Endothelial cell of umbilical vein (primary cell): ENCODE data around the gene KCNK15. TPM values are rescaled to one million over a fixed set of nuclear protein-coding genes. Genes with fewer than 3 reads are reported as not detected.

Experiments
- BruUV-seq: library from RNA; stranded (reverse); fragments of 400-500 nt; replicated peaks from 2 replicates; lab custom pipeline; 2021; lab: Mats Ljungman, UMichigan
- CTCF ChIA-PET: fragments of 300-600, 350-600 bp; sonication (Branson Sonifier 250); formaldehyde crosslinking; loops from one replicate; lab custom pipeline; 2021; ENCODE audit warnings: antibody characterized with exemption, inconsistent platforms; lab: Charles Lee
- POLR2A ChIA-PET: fragments of 300-600, 350-600 bp; sonication (Branson Sonifier 250); formaldehyde crosslinking; loops from one replicate; lab custom pipeline; 2021; ENCODE audit warnings: antibody characterized with exemption, inconsistent platforms; lab: Charles Lee
- DNase-seq: peaks from one replicate; pipeline ENCODE4 v3.0.0-alpha.2; 2011; ENCODE audit warnings: low read depth, low spot score
- FAIRE-seq: peaks from 2 replicates; lab custom pipeline; 2011; peaks lifted over from hg19 to GRCh38; lab: Jason Lieb, UNC
- H2AFZ ChIP-seq: 2 replicates; pipeline ENCODE4 v1.6.0; 2012; ENCODE audit warnings: low read depth, low read length, control low read depth, inconsistent platforms
- H3K27ac ChIP-seq: 2 replicates; pipeline ENCODE4 v1.5.1; 2011; ENCODE audit warnings: low read depth, mild to moderate bottlenecking, control low read depth, low read length, moderate library complexity; ENCODE audit not compliant: insufficient read depth
- H3K27me3 ChIP-seq, 2 experiments: 2 replicates each; pipeline versions ENCODE4 v1.6.0 to v1.6.1; 2011; ENCODE audit warnings: low read length in 2 of 2, mixed read lengths in 1 of 2; ENCODE audit not compliant: control insufficient read depth in 2 of 2, insufficient read depth in 2 of 2
- H3K36me3 ChIP-seq, 2 experiments: 2 replicates in 1 of 2; 3 replicates in 1 of 2; pipeline ENCODE4 v1.5.1; 2011; ENCODE audit warnings: low read length in 2 of 2, mild to moderate bottlenecking in 1 of 2, moderate library complexity in 1 of 2; ENCODE audit not compliant: control insufficient read depth in 2 of 2, insufficient read depth in 2 of 2; ENCODE audit errors: extremely low read depth in 1 of 2
- H3K4me1 ChIP-seq: 3 replicates; pipeline ENCODE4 v1.5.1; 2011; ENCODE audit warnings: mild to moderate bottlenecking, low read length; ENCODE audit not compliant: control insufficient read depth, insufficient read depth; ENCODE audit errors: extremely low read depth
- H3K4me2 ChIP-seq: 2 replicates; pipeline ENCODE4 v1.6.1; 2011; ENCODE audit warnings: low read length, control low read depth, mixed read lengths; ENCODE audit not compliant: insufficient read depth
- H3K4me3 ChIP-seq, 3 experiments: fragments of 200-600 bp in 1 of 3; sonication (generic), shearing (Covaris generic) in 1 of 3; replicated peaks in 1 of 3; 2 replicates each; pipeline ENCODE4 v1.5.1; 2011 to 2016; ENCODE audit warnings: control low read depth in 3 of 3, low read length in 3 of 3, mild to moderate bottlenecking in 2 of 3, inconsistent platforms in 1 of 3, low read depth in 1 of 3, moderate library complexity in 1 of 3; ENCODE audit not compliant: insufficient read depth in 1 of 3
- H3K79me2 ChIP-seq: 2 replicates; pipeline ENCODE4 v1.6.0; 2012; ENCODE audit warnings: low read length, inconsistent platforms; ENCODE audit not compliant: control insufficient read depth, insufficient read depth
- H3K9ac ChIP-seq: replicated peaks from 2 replicates; pipeline ENCODE3; 2011; ENCODE audit warnings: low read length, control low read depth; ENCODE audit not compliant: insufficient read depth; ENCODE audit errors: extremely low read depth
- H3K9me1 ChIP-seq: replicated peaks from 3 replicates; pipeline ENCODE4 v1.6.0; 2011; ENCODE audit warnings: mild to moderate bottlenecking, low read length; ENCODE audit not compliant: control insufficient read depth, insufficient read depth; ENCODE audit errors: extremely low read depth
- H3K9me3 ChIP-seq: replicated peaks from 2 replicates; pipeline ENCODE4 v1.5.1; 2012; ENCODE audit warnings: low read length, inconsistent platforms; ENCODE audit not compliant: control insufficient read depth, insufficient read depth
- H4K20me1 ChIP-seq: replicated peaks from 2 replicates; pipeline ENCODE3; 2011; ENCODE audit warnings: mild to moderate bottlenecking, low read length; ENCODE audit not compliant: control insufficient read depth, insufficient read depth; ENCODE audit errors: extremely low read depth
- EZH2 ChIP-seq: IDR thresholded peaks from 2 replicates; pipeline ENCODE4 v1.6.1; 2012; ENCODE audit warnings: borderline replicate concordance, low read depth, mild to moderate bottlenecking, moderate library complexity, low read length, inconsistent platforms; ENCODE audit not compliant: severe bottlenecking
- FOS ChIP-seq: IDR thresholded peaks from 2 replicates; pipeline ENCODE4 v1.6.1; 2011; ENCODE audit warnings: mild to moderate bottlenecking, low read length, moderate library complexity, borderline replicate concordance; ENCODE audit not compliant: insufficient read depth
- GATA2 ChIP-seq: IDR thresholded peaks from 2 replicates; pipeline ENCODE4 v1.7.0; 2011; ENCODE audit warnings: low read depth, mild to moderate bottlenecking, moderate library complexity, mixed read lengths, low read length; ENCODE audit not compliant: insufficient read length, insufficient read depth
- JUN ChIP-seq: IDR thresholded peaks from 2 replicates; pipeline ENCODE4 v1.6.1; 2011; ENCODE audit warnings: borderline replicate concordance, low read depth; ENCODE audit not compliant: insufficient read length, insufficient read depth
- MYC ChIP-seq: IDR thresholded peaks from one replicate; pipeline ENCODE4 v1.6.1; 2011; ENCODE audit warnings: mild to moderate bottlenecking, low read depth, low read length
- POLR2A ChIP-seq: IDR thresholded peaks from 2 replicates; pipeline ENCODE4 v1.6.1; 2012; ENCODE audit warnings: low read depth, mild to moderate bottlenecking, control low read depth, low read length
- POLR2AphosphoS5 ChIP-seq: IDR thresholded peaks from 2 replicates; pipeline ENCODE4 v1.6.1; 2012; ENCODE audit warnings: low read depth, mild to moderate bottlenecking, control low read depth, low read length, moderate library complexity; ENCODE audit not compliant: insufficient read depth
- dilution Hi-C: fragments of 300-500 bp; cut with MboI; formaldehyde crosslinking; loops from one replicate; pipeline ENCODE4 v1.15.0; 2019; ENCODE audit warnings: low sequenced_read_pairs; ENCODE audit not compliant: extremely low pct_ligation_motif_present
- intact Hi-C: fragments of 100-400 bp; cut with micrococcal nuclease; formaldehyde crosslinking; loops from one replicate; pipeline ENCODE4 v1.10.0; 2022
- polyA plus RNA-seq, 4 experiments: library from polyadenylated mRNA; depleted of rRNA in 3 of 4; stranded (reverse) in 3 of 4; unstranded in 1 of 4; fragments of >200 nt; gene quantifications; 2 replicates each; pipeline versions ENCODE4 v1.2.1 to v1.2.3, GENCODE V29; 2011 to 2012; ENCODE audit warnings: missing spikeins in 1 of 4
- total RNA-seq: library from RNA; stranded (reverse); gene quantifications from 2 replicates; pipeline ENCODE4 v1.2.3, GENCODE V29; 2021
- TF ChIP-seq, protein P1 (sequence below), 2 donors: IDR thresholded peaks; 1 replicate in 1 of 2; 2 replicates in 1 of 2; pipeline ENCODE4 v1.5.1; 2011; ENCODE audit warnings: low read length in 2 of 2, mild to moderate bottlenecking in 2 of 2, moderate library complexity in 2 of 2, control low read depth in 1 of 2, inconsistent platforms in 1 of 2, low read depth in 1 of 2; ENCODE audit not compliant: insufficient read depth in 1 of 2; ENCODE audit errors: extremely low read depth in 1 of 2
- TF ChIP-seq, protein P2 (sequence below): IDR thresholded peaks from 2 replicates; pipeline ENCODE4 v1.6.1; 2011; ENCODE audit not compliant: insufficient read depth, insufficient read length

KCNK15 gene
- total and polyA plus RNA-seq, 2 donors (not counting 3 experiments of a cell fraction or from before 2014, with no cell fraction given) = 0.06 TPM; not detected in 1

DNA sequence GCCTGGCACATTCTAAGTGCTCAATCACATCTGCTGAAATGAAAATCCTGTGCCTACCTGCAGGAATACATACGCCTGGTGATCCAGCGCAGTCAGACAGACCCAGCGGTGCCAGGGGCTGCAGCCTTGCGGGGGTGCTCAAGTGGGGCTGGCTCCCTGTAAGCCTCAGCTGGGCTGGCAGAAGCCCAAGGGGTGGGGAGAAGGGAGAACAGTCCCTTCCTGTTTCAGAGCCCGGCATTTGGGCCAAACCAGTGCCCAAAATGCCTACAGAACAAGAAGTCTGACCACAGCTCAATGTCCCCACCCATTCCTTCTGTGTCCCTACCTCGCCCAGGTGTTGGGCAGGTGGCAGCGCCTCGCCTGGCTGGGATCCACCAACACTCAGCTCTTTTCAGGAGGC lies 22.6 kb downstream of the KCNK15 start:
- TF ChIP-seq POLR2A (no peak), POLR2AphosphoS5 (no peak)
- no peaks in the 10 kb centered on the region for H3K9me1 ChIP-seq
- no peak for FAIRE-seq
- dilution Hi-C loops (no loop called here), intact Hi-C loops (no loop called here)
- H4K20me1 ChIP-seq = no peaks in the 10 kb centered on the region
- no peak overlapping the region for H3K4me2 ChIP-seq
- POLR2A ChIA-PET = no interaction called here
- no TSS peak for BruUV-seq
- H3K79me2 ChIP-seq = no peaks in the 10 kb centered on the region
- CTCF ChIA-PET = interaction anchor here (1.4 kb wide), 1 partner anchor 8 kb away, joined by 5 read pairs; no protein-coding TSS in a partner anchor
- H3K36me3 ChIP-seq = no peaks in the 10 kb centered on the region
- H3K4me3 ChIP-seq = no peak overlapping the region
- no peak overlapping the region for H3K27ac ChIP-seq
- H2AFZ ChIP-seq = no peak overlapping the region
- no peaks in the 10 kb centered on the region for H3K4me1 ChIP-seq
- H3K9ac ChIP-seq = no peak overlapping the region
- DNase-seq = no peak
- peaks cover 2 to 5% of the 10 kb centered on the region in 2 experiments for H3K27me3 ChIP-seq
- no peaks in the 10 kb centered on the region for H3K9me3 ChIP-seq

DNA sequence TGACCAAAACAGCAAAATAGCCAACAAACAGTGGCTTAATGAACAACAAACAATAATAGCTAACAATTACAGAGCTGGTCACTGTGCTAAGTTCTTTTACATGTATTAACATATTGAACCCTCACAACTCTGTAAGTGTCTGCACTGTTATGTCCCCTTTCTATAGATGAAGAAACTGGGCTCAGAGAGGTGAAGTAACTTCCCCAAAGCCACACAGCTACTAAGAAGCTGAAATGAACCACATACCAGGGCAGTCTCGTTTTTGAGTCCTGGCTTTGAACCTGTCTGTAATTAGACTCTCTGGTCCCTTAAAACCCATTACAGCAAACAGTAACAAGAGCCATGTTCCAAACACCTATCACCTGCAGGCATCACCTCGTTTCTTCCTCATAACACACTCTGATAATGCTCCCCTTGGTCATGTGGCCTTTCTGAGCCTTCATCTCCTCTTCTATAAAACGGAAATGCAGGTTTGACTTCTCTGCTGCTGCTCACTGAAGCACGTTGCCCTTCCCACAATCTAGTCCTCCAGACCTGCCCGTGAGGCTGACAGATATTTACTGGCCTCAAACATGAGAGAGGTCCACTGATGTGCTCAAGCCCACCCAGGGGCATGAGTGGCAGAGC lies 23.3 kb downstream of the KCNK15 start:
- H3K9me3 ChIP-seq = no peaks in the 10 kb centered on the region
- intact Hi-C loops (no loop called here), dilution Hi-C loops (no loop called here)
- POLR2A ChIA-PET = no interaction called here
- no peaks in the 10 kb centered on the region for H3K4me1 ChIP-seq
- no peaks in the 10 kb centered on the region for H3K27me3 ChIP-seq
- BruUV-seq = no TSS peak
- DNase-seq = no peak
- no peak overlapping the region for H2AFZ ChIP-seq
- H3K79me2 ChIP-seq = no peaks in the 10 kb centered on the region
- no peak for TF ChIP-seq MYC
- no peak for TF ChIP-seq FOS
- TF ChIP-seq, protein P1, sequence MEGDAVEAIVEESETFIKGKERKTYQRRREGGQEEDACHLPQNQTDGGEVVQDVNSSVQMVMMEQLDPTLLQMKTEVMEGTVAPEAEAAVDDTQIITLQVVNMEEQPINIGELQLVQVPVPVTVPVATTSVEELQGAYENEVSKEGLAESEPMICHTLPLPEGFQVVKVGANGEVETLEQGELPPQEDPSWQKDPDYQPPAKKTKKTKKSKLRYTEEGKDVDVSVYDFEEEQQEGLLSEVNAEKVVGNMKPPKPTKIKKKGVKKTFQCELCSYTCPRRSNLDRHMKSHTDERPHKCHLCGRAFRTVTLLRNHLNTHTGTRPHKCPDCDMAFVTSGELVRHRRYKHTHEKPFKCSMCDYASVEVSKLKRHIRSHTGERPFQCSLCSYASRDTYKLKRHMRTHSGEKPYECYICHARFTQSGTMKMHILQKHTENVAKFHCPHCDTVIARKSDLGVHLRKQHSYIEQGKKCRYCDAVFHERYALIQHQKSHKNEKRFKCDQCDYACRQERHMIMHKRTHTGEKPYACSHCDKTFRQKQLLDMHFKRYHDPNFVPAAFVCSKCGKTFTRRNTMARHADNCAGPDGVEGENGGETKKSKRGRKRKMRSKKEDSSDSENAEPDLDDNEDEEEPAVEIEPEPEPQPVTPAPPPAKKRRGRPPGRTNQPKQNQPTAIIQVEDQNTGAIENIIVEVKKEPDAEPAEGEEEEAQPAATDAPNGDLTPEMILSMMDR (IDR thresholded peaks at IDR 0.05; ENCODE audit: extremely low read depth in 1 of 2, insufficient read depth in 1 of 2, low read depth in 1 of 2, low read length in 2 of 2) = no peak
- TF ChIP-seq, protein P2, sequence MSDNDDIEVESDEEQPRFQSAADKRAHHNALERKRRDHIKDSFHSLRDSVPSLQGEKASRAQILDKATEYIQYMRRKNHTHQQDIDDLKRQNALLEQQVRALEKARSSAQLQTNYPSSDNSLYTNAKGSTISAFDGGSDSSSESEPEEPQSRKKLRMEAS = no peak
- no peak for TF ChIP-seq GATA2
- TF ChIP-seq EZH2 = no peak
- no peak for TF ChIP-seq POLR2AphosphoS5
- TF ChIP-seq POLR2A = no peak
- TF ChIP-seq JUN = no peak
- H3K4me3 ChIP-seq = no peak overlapping the region
- no peaks in the 10 kb centered on the region for H4K20me1 ChIP-seq
- FAIRE-seq = no peak
- CTCF ChIA-PET = interaction anchor here (1.4 kb wide), 1 partner anchor 8 kb away, joined by 5 read pairs; no protein-coding TSS in a partner anchor
- H3K36me3 ChIP-seq = no peaks in the 10 kb centered on the region
- no peak overlapping the region for H3K27ac ChIP-seq
- no peaks in the 10 kb centered on the region for H3K9me1 ChIP-seq
- H3K4me2 ChIP-seq = no peak overlapping the region
- H3K9ac ChIP-seq = no peak overlapping the region
